Measurements from ENCODE around the gene HSD11B1L. TPM values are rescaled to one million over a fixed set of nuclear protein-coding genes. Genes with fewer than 3 reads are reported as not detected.
A peak's percentile ranks its signal among the peaks of the same experiment; 100 is the strongest.

Gene HSD11B1L
- polyA plus RNA-seq, 6 donors from 2014 or later, result 1.1 to 6.5 (median 2.6) TPM

DNA sequence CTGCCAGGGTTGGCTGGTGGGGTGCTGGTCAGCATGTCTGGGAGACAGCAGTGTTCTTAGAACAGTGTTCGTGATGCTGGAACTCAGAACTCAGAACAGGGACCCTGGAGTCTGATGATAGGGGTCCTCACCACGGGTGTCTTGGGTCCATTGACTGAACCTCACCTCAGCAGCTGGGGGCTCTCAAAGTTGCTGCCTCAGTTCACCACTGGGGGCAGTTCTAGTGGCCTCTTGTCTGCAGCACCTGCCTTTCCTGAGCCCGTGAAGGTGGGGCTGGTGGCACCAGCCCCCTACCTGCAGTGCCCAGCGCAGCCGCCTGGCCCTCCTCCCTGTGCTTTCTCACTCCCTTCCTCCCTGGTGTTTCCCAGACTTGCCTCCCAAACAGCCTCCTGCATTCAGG lies 29.5 kb upstream of the HSD11B1L start:
- H3K36me3 Mint-ChIP-seq, result peaks cover 48 to 51% of the 10 kb centered on the region in 2 donors
- H3K27me3 Mint-ChIP-seq, result no peaks in the 10 kb centered on the region
- ATAC-seq (ENCODE audit: low read depth in 2 of 2), result no peak
- H3K4me3 Mint-ChIP-seq, result no peak overlapping the region
- H3K9me3 Mint-ChIP-seq, result no peaks in the 10 kb centered on the region
- DNase-seq, result no peak
- peak overlapping the region in 1 of 6 donors; percentile 71 for H3K27ac Mint-ChIP-seq
- peaks cover 7 to 11% (median 8%) of the 10 kb centered on the region in 3 donors for H3K4me1 Mint-ChIP-seq

DNA sequence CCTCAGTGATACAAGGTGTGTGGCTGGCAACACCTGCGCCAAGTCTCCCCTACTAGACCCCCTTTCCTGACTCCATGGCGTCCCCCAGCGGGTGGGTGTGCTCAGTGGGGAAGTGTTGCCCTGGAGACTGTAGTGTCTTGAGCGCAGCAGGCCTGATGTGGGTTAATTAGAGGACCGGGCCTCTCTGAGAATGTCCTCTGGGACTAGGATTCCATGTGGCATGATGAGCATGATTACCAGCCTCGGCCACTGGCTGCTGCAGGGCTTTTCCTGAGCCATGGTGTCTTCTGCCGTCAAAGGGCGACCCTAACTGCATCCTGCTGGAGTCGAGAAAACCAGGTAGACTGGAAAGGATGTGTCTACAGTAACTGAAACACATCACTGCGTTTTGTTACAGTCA lies 28.6 kb upstream of the HSD11B1L start:
- H3K4me3 Mint-ChIP-seq, result no peak overlapping the region
- H3K27ac Mint-ChIP-seq, result peak overlapping the region in 2 of 6 donors; percentile 36 to 81
- DNase-seq, result no peak
- H3K9me3 Mint-ChIP-seq, result no peaks in the 10 kb centered on the region
- peaks cover 0 to 3% (median 2%) of the 10 kb centered on the region in 3 donors for H3K4me1 Mint-ChIP-seq
- peaks cover 42 to 43% of the 10 kb centered on the region in 2 donors for H3K36me3 Mint-ChIP-seq
- ATAC-seq (ENCODE audit: low read depth in 2 of 2), result no peak
- no peaks in the 10 kb centered on the region for H3K27me3 Mint-ChIP-seq

DNA sequence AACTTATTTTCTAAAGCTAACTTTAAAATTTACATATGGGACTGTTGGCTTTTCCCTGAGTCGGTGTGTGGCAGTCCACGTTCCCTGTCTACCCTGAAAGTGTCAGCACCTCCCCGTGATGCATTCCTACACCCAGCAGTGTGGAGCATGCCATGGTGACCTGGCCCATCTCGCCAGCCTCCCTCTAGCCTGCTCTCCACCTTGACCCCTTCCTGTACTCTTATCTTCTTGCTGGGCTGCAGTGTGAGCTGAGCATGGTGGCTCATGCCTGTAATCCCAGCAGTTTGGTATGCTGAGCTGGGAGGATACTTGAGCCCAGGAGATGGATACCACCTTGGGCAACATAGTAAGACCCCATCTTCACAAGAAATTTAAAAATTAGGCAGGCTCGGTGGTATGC lies 25.9 kb upstream of the HSD11B1L start:
- peaks cover 0 to 2% (median 0%) of the 10 kb centered on the region in 3 donors for H3K4me1 Mint-ChIP-seq
- no peaks in the 10 kb centered on the region for H3K27me3 Mint-ChIP-seq
- peak overlapping the region in 1 of 6 donors; percentile 53 for H3K27ac Mint-ChIP-seq
- no peaks in the 10 kb centered on the region for H3K9me3 Mint-ChIP-seq
- ATAC-seq (ENCODE audit: low read depth in 2 of 2) (no peak), DNase-seq (no peak)
- H3K4me3 Mint-ChIP-seq, result no peak overlapping the region
- H3K36me3 Mint-ChIP-seq, result peaks cover 26 to 34% of the 10 kb centered on the region in 2 donors

DNA sequence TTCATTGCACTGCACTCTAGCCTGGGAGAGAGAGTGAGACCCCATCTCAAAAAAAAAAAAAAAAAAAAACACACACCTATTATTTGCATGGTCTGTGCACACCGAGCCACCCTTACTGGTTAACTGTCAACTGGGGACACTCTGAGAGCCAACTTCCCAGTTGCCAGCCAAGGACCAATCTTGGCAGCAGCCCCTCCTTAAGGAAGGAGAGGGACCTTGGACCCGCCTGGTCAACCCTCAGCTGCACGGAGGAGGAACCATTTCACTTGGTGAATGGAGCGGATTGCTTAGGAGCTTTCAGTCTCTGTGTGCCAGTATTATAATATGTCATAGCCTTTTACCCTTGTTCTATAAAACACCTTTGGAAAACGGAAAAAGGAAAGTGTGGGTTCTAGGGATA lies 25.4 kb upstream of the HSD11B1L start:
- H3K27me3 Mint-ChIP-seq, result no peaks in the 10 kb centered on the region
- peaks cover 0 to 2% (median 0%) of the 10 kb centered on the region in 3 donors for H3K4me1 Mint-ChIP-seq
- peaks cover 24 to 30% of the 10 kb centered on the region in 2 donors for H3K36me3 Mint-ChIP-seq
- H3K4me3 Mint-ChIP-seq, result peak overlapping the region in 1 of 8 donors; percentile 35
- no peaks in the 10 kb centered on the region for H3K9me3 Mint-ChIP-seq
- DNase-seq (no peak), ATAC-seq (ENCODE audit: low read depth in 2 of 2) (no peak)
- no peak overlapping the region for H3K27ac Mint-ChIP-seq

DNA sequence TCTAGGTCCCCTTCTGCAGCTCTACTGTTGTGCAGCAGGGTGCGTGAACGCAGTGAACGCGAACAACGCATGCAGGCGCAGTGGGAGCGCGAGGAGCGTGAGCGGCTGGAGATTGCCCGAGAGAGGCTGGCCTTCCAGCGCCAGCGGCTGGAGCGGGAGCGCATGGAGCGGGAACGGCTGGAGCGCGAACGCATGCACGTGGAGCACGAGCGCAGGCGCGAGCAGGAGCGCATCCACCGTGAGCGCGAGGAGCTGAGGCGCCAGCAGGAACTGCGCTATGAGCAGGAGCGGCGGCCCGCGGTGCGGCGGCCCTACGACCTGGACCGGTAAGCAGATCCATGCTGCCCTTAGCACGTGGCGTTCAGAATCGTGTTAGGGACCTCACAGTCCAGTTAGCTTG lies 19.3 kb upstream of the HSD11B1L start:
- no peak for ATAC-seq (ENCODE audit: low read depth in 2 of 2)

DNA sequence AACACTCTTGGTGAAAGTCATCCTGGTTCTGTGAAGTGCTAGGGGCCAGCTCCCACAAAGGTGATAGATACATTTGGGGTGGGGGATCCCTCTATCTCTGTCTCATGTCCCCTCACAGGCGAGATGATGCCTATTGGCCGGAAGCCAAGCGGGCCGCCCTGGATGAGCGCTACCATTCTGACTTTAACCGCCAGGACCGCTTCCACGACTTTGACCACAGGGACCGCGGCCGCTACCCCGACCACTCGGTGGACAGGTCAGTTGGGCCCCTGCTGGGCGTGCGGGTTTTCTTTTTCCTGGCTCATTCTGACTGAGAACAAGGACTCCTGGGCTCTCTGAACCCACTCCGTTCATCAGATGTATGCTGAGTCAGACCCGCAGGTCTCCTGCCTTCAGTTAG lies 16.9 kb upstream of the HSD11B1L start:
- H3K4me3 Mint-ChIP-seq, result no peak overlapping the region
- ATAC-seq (ENCODE audit: low read depth in 2 of 2) (no peak), DNase-seq (no peak)
- H3K27me3 Mint-ChIP-seq, result no peaks in the 10 kb centered on the region
- H3K9me3 Mint-ChIP-seq, result no peaks in the 10 kb centered on the region
- H3K36me3 Mint-ChIP-seq, result peaks cover 10 to 21% of the 10 kb centered on the region in 2 donors
- H3K27ac Mint-ChIP-seq, result no peak overlapping the region
- H3K4me1 Mint-ChIP-seq, result peaks cover 0 to 3% (median 0%) of the 10 kb centered on the region in 3 donors

More for the DNA sequence above, 19.3 kb upstream of the HSD11B1L start:
- no peak overlapping the region for H3K27ac Mint-ChIP-seq
- peaks cover 8 to 18% of the 10 kb centered on the region in 2 donors for H3K36me3 Mint-ChIP-seq
- H3K4me3 Mint-ChIP-seq, result no peak overlapping the region
- H3K9me3 Mint-ChIP-seq, result no peaks in the 10 kb centered on the region
- DNase-seq, result no peak
- H3K4me1 Mint-ChIP-seq, result no peaks in the 10 kb centered on the region
- H3K27me3 Mint-ChIP-seq, result no peaks in the 10 kb centered on the region

DNA sequence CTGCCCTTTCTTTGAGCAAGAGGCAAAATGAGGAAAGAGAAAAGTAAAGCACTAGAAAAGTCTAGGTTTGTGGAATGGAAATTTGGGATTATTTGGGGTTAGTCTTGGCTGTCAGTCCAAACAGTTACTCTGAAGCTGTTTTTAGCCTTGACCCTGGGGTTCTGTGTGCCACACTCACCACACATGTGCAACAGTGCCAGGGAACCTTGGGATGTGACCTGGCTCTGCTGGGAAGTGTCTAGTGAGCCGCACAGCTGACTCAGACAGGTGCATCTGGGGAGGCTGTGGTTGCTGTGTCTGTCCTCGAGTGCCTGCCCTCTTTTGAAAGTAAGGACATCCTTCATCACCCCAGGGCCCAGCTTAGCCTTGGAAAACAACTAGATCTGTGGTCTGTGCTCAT lies 16.3 kb upstream of the HSD11B1L start:
- H3K36me3 Mint-ChIP-seq, result peaks cover 10 to 21% of the 10 kb centered on the region in 2 donors

DNA sequence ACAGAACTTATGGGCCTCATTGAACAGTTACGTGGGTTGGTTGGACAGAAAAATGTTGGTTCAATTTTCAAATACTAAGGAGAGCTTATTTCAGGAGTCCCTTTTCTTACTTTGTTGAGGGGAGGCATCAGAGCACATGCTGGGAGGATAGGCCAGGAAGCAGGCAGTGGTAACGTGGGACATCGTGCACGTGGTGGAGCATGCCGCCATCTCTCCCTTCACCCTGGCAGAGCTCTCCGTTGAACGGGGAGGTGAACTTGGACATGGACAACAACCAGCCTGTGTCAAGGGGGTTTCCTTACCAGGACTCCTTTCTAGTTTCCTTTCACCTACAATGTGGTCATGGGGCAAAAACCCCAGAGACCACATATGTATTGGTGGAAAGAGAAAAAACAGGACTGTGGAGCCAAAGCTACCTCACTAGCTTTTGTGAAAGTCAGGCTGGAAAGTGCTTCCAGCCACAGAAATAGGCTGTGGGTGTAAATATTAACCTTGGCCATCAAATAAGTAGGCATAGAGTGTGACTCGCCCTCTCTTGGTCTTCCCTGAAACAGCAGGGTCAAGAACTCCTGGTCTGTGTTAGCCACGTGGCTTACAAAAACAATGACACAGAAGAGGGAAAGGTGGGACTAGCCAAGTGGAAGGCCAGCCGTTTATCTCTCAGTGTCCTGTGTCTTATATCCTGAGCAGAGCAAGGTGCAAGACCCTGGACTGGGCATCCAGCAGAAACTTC lies 14.9 kb upstream of the HSD11B1L start:
- H3K4me1 Mint-ChIP-seq, result peaks cover 0 to 3% (median 0%) of the 10 kb centered on the region in 3 donors
- H3K27me3 Mint-ChIP-seq, result no peaks in the 10 kb centered on the region
- no peak for DNase-seq
- H3K9me3 Mint-ChIP-seq, result no peaks in the 10 kb centered on the region
- H3K27ac Mint-ChIP-seq, result peak overlapping the region in 2 of 6 donors; percentile 59 to 60
- H3K36me3 Mint-ChIP-seq, result peaks cover 10 to 21% of the 10 kb centered on the region in 2 donors
- no peak overlapping the region for H3K4me3 Mint-ChIP-seq
- no peak for ATAC-seq (ENCODE audit: low read depth in 2 of 2)

More for the DNA sequence above, 16.3 kb upstream of the HSD11B1L start:
- Mint-ChIP-seq H3K27me3 (no peaks in the 10 kb centered on the region), H3K4me1 (peaks cover 0 to 3% (median 0%) of the 10 kb centered on the region in 3 donors), H3K27ac (no peak overlapping the region), H3K9me3 (no peaks in the 10 kb centered on the region), H3K4me3 (no peak overlapping the region)
- DNase-seq, result no peak
- no peak for ATAC-seq (ENCODE audit: low read depth in 2 of 2)

DNA sequence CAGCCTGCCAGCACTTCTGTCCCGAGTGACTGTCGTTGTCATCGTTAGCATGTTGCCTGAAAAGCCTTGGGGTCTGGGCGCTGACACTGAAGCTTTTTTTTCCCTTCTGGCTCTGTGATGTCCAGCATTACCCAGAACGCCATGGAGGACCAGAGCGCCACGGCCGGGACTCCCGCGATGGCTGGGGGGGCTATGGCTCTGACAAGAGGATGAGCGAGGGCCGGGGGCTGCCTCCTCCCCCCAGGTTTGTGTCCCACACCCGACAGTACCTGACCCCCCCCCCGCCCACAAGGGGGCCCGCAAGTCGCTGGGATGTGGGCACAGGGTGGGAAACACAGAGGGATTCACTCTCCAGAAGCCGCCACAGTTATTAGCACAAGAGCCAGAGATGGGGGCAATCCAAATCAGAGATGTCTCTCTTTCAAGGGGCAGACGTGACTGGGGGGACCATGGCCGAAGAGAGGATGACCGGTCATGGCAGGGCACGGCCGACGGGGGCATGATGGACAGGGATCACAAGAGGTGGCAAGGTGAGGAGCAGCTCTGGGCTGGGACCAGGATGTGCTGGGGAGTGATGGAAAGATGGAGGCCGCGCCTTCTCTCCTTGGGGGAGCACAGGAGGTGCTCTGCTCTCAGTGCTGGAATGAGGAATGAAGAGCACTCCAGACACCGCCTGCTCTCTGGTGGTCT lies 13.8 kb upstream of the HSD11B1L start:
- H3K27me3 Mint-ChIP-seq, result no peaks in the 10 kb centered on the region
- DNase-seq, result no peak
- no peak overlapping the region for H3K4me3 Mint-ChIP-seq
- H3K27ac Mint-ChIP-seq, result peak overlapping the region in 2 of 6 donors; percentile 74 to 81
- peaks cover 0 to 4% (median 3%) of the 10 kb centered on the region in 3 donors for H3K4me1 Mint-ChIP-seq
- no peaks in the 10 kb centered on the region for H3K9me3 Mint-ChIP-seq
- peaks cover 10 to 21% of the 10 kb centered on the region in 2 donors for H3K36me3 Mint-ChIP-seq
- ATAC-seq (ENCODE audit: low read depth in 2 of 2), result no peak

DNA sequence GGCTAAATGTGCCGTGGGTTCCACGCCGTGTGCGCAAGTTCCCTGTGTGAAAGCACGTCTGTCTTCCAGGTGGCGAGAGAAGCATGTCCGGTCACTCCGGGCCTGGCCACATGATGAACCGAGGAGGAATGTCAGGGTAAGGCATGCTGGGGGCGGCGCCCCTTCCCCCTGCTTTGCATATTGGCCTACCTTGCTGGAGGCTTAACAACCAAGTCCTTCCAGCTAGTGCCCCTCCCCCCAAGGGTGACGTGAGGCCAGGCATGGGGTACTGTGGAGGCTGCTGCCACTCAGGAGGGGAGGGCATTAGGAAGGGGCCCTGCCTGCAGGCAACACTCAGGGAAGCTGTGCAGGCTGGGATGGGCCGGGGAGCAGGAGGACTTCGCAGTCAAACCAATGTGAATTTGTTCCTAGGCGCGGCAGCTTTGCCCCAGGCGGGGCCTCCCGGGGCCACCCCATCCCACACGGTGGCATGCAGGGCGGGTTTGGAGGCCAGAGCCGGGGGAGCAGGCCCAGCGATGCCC lies 13.0 kb upstream of the HSD11B1L start:
- ATAC-seq (ENCODE audit: low read depth in 2 of 2), result peak in 1 of 2 donors; percentile 7
- Mint-ChIP-seq H3K36me3 (peaks cover 10 to 21% of the 10 kb centered on the region in 2 donors), H3K27ac (peak overlapping the region in 2 of 6 donors; percentile 74 to 81)

DNA sequence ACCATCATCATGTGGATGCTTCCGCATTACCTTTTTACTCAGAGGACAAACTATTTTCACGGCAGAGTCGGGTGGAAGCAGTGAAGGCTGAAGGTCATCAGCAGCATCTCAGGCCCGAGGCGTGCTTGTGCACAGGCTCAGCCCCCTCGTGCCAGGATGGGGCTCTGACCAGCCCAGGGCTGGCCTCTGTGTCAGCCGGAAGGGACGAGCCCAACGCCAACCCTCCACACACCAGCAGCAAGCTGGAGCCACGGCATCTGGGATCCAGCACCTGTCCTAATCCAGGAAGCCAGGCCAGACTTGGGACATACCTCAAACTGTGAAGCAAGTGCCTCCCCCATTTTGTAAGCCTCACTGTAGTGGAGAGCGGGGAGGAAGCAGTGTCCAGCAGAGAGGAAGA lies 11.6 kb upstream of the HSD11B1L start:
- Mint-ChIP-seq H3K36me3 (peaks cover 10 to 28% of the 10 kb centered on the region in 2 donors), H3K4me3 (no peak overlapping the region), H3K27ac (peak overlapping the region in 2 of 6 donors; percentile 5 to 70), H3K4me1 (peaks cover 0 to 8% (median 4%) of the 10 kb centered on the region in 3 donors), H3K27me3 (no peaks in the 10 kb centered on the region), H3K9me3 (peaks cover 0 to 5% (median 0%) of the 10 kb centered on the region in 7 donors)
- DNase-seq (no peak), ATAC-seq (ENCODE audit: low read depth in 2 of 2) (peak in 1 of 2 donors; percentile 14)

More for the DNA sequence above, 13.0 kb upstream of the HSD11B1L start:
- DNase-seq, result no peak
- Mint-ChIP-seq H3K9me3 (no peaks in the 10 kb centered on the region), H3K27me3 (no peaks in the 10 kb centered on the region), H3K4me1 (peaks cover 0 to 4% (median 3%) of the 10 kb centered on the region in 3 donors), H3K4me3 (peak overlapping the region in 2 of 8 donors; percentile 39 to 42)

DNA sequence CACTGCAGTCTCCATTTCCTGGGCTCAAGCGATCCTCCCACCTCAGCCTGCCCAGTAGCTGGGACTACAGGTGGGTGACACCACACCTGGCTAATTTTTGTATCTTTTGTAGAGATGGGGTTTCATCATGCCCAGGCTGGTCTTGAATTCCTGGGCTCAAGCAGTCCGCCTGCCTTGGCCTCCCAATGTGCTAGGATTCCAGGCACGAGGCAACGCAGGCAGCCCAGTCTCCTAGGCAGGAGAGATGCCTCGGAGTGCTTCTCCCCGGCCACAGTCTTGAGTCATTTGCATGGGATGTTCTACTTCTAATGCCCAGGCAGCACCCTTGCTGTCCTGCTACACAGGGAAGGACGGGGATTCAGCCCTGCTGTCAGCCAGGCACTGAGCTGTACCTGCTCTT lies 9.2 kb upstream of the HSD11B1L start:
- no peak overlapping the region for H3K27ac Mint-ChIP-seq
- no peaks in the 10 kb centered on the region for H3K27me3 Mint-ChIP-seq
- no peak overlapping the region for H3K4me3 Mint-ChIP-seq
- peaks cover 0 to 5% (median 0%) of the 10 kb centered on the region in 7 donors for H3K9me3 Mint-ChIP-seq
- H3K4me1 Mint-ChIP-seq, result peaks cover 0 to 13% (median 4%) of the 10 kb centered on the region in 3 donors
- DNase-seq (no peak), ATAC-seq (ENCODE audit: low read depth in 2 of 2) (no peak)
- H3K36me3 Mint-ChIP-seq, result peaks cover 6 to 18% of the 10 kb centered on the region in 2 donors

DNA sequence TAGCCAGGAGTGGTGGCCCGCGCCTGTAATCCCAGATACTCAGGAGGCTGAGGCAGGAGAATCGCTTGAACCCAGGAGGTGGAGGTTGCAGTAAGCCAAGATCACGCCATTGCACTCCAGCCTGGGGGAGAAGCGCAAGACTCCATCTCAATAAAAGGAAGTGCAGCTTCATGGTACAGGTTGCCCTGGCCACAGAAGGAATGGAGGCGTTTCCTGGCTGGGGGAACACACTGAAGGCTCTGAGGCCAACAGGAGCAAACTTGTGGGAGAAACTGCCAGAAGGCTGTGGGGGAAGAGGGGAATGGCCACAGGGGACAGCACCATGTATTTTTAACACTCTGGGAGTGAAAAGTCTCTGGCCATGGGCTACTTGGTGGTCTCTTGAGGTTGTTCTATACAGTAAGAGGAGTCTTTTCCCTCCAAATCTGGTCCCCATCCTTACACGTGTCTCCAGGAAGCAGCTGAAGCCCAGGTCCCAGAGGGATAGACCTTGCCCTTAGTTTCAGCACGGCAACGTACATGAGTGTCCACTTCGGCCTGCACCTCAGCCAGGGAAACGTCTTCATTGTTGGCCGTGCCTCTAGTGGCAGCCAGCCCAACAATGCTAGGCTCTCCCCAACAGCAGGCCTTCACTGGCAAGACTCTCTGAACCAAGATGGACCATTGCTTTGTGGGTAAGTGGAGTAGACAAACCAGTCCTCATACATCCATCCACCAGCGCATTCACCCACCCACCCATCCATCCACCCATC lies 7.9 kb upstream of the HSD11B1L start:
- Mint-ChIP-seq H3K4me1 (peaks cover 0 to 10% (median 4%) of the 10 kb centered on the region in 3 donors), H3K9me3 (peaks cover 0 to 5% (median 0%) of the 10 kb centered on the region in 7 donors), H3K27me3 (no peaks in the 10 kb centered on the region), H3K36me3 (peaks cover 0 to 8% of the 10 kb centered on the region in 2 donors), H3K27ac (peak overlapping the region in 2 of 6 donors; percentile 39 to 49), H3K4me3 (no peak overlapping the region)
- DNase-seq (no peak), ATAC-seq (ENCODE audit: low read depth in 2 of 2) (no peak)
